Pancreas (tissue), 10 donors: ENCODE results near the gene DACH1. TPM values are rescaled to one million over a fixed set of nuclear protein-coding genes. Genes with fewer than 3 reads are reported as not detected.

Experiments
- ATAC-seq, 4 donors: fragments of 200-7000 bp; cut with Tn5 transposase; one replicate each; pipeline versions ENCODE4 v1.8.0 to v1.9.1; 2020; ENCODE audit warnings: mild to moderate bottlenecking in 4 of 4, moderate library complexity in 4 of 4
- DNase-seq, 6 donors: peaks; one replicate each; pipeline ENCODE4 v3.0.0-alpha.2; 2020
- FAIRE-seq: peaks from 2 replicates; lab custom pipeline; 2012; peaks lifted over from hg19 to GRCh38; lab: Jason Lieb, UNC
- H3K27ac ChIP-seq, 4 donors: fragments of 200-600 bp; sonication (generic); 1 replicate in 3 of 4; 2 replicates in 1 of 4; pipeline versions ENCODE4 v1.5.0 to v1.8.0; 2020
- H3K27me3 ChIP-seq, 4 donors: fragments of 200-600 bp; one replicate each; pipeline ENCODE4 v1.8.0; 2021
- H3K36me3 ChIP-seq, 3 donors: fragments of 200-600 bp; sonication (generic) in 1 of 3; one replicate each; pipeline versions ENCODE4 v1.5.0 to v1.8.0; 2020 to 2021
- H3K4me1 ChIP-seq, 3 donors: fragments of 200-600 bp; one replicate each; pipeline ENCODE4 v1.8.0; 2021
- H3K4me3 ChIP-seq, 4 donors: fragments of 200-600 bp; sonication (generic) in 2 of 4; one replicate each; pipeline versions ENCODE4 v1.5.0 to v1.8.0; 2020 to 2021
- H3K9me3 ChIP-seq, 4 donors: fragments of 200-600 bp; one replicate each; pipeline ENCODE4 v1.8.0; 2021
- CTCF ChIP-seq, 4 donors: fragments of 200-600 bp; sonication (generic) in 3 of 4; IDR thresholded peaks; one replicate each; pipeline versions ENCODE4 v1.5.0 to v1.8.0; 2021; ENCODE audit warnings: antibody characterized with exemption in 4 of 4
- whole genome bisulfite sequencing, 2 donors: extraction: QIAGEN DNeasy Blood & Tissue Kit; methylation state at CpG; one replicate each; pipeline ENCODE4 v1.1.7; 2013; 5-methylcytosine and 5-hydroxymethylcytosine counted together
- intact Hi-C, 3 donors: fragments of 100-400 bp; cut with DNase I; formaldehyde crosslinking; loops; one replicate each; pipeline versions ENCODE4 v1.11.1 to v1.14.2; 2022
- polyA plus RNA-seq, 2 donors: library from polyadenylated mRNA; stranded (reverse); fragments of 200-250 nt; gene quantifications; one replicate each; pipeline ENCODE4 v1.2.3, GENCODE V29; 2013
- total RNA-seq, 6 donors: library from RNA; stranded (reverse); fragmentation: NEBNext Ultra II Directional in 4 of 6; extraction: Animal tissue kit (Norgen Biotek cat#: 25700) in 4 of 6; gene quantifications; one replicate each; pipeline versions ENCODE4 v1.2.1 to v1.2.4, GENCODE V29; 2021 to 2023
- donor health status: healthy with polysubstance abuse.
- donor health status: DM: no; HTN: no; CAD: no; lungs with moderate emphysema.
- donor health status: DM: no; HTN: no; CAD: no.
- donor health status: control.
- donor health status: control.
- donor health status: Bipolar disorder and iron deficiency.
- donor health status: DM: yes; HTN: yes; CAD: no.
- donor health status: DM: no; HTN: no; CAD: no.
- donor health status: DM: no; HTN: no; CAD: no.
- donor health status: DM: yes; HTN: yes; CAD: no.

DACH1 gene
- total and polyA plus RNA-seq, 8 donors: 0.73 to 5.5 (median 1.7) TPM

- no peaks in the 10 kb centered on the region for H3K36me3 ChIP-seq
- ATAC-seq: peak in 3 of 4 donors; percentile 11 to 52 (median 27)
- no peak overlapping the region for H3K27ac ChIP-seq
- FAIRE-seq: no peak
- no peaks in the 10 kb centered on the region for H3K27me3 ChIP-seq
- intact Hi-C loops: no loop called here
- no peak for DNase-seq
- WGBS, 2 donors: 76 to 84% methylated on average over 7 of the region's 7 CpGs
- H3K4me3 ChIP-seq: no peak overlapping the region
- no peak for TF ChIP-seq CTCF (IDR thresholded peaks at IDR 0.05)
- H3K9me3 ChIP-seq: no peaks in the 10 kb centered on the region
- peaks cover 0 to 12% (median 0%) of the 10 kb centered on the region in 3 donors for H3K4me1 ChIP-seq
Observed at GRCh38 chr13:71754407-71754974, 112.5 kb downstream of the DACH1 start.

GRCh38 chr13:71752775-71753513 lies 114.1 kb downstream of the DACH1 start:
- WGBS, 2 donors: 81 to 86% methylated on average over 4 of the region's 4 CpGs
- no peak for DNase-seq
- peaks cover 0 to 12% (median 0%) of the 10 kb centered on the region in 3 donors for H3K4me1 ChIP-seq
- no peak overlapping the region for H3K4me3 ChIP-seq
- TF ChIP-seq CTCF (IDR thresholded peaks at IDR 0.05): no peak
- H3K27me3 ChIP-seq: no peaks in the 10 kb centered on the region
- ATAC-seq: no peak
- no peak for FAIRE-seq
- H3K36me3 ChIP-seq: no peaks in the 10 kb centered on the region
- no peak overlapping the region for H3K27ac ChIP-seq
- H3K9me3 ChIP-seq: no peaks in the 10 kb centered on the region
- intact Hi-C loops: no loop called here

- Histone ChIP-seq H3K4me1 (peaks cover 0 to 12% (median 0%) of the 10 kb centered on the region in 3 donors), H3K27ac (no peak overlapping the region), H3K27me3 (no peaks in the 10 kb centered on the region), H3K4me3 (no peak overlapping the region), H3K36me3 (no peaks in the 10 kb centered on the region), H3K9me3 (no peaks in the 10 kb centered on the region)
- ATAC-seq (peak in 2 of 4 donors; percentile 59 to 65), FAIRE-seq (no peak), DNase-seq (no peak)
- intact Hi-C loops: no loop called here
- no peak for TF ChIP-seq CTCF (IDR thresholded peaks at IDR 0.05)
- WGBS, 2 donors: 36 to 46% methylated on average over 1 of the region's 1 CpG
Observed at GRCh38 chr13:71751073-71751472, 115.9 kb downstream of the DACH1 start.

GRCh38 chr13:71730267-71730666 lies 136.7 kb downstream of the DACH1 start:
- H3K4me1 ChIP-seq: no peaks in the 10 kb centered on the region
- DNase-seq (no peak), ATAC-seq (no peak), FAIRE-seq (no peak)
- H3K27ac ChIP-seq: no peak overlapping the region
- H3K27me3 ChIP-seq: no peaks in the 10 kb centered on the region
- no peaks in the 10 kb centered on the region for H3K9me3 ChIP-seq
- no peak for TF ChIP-seq CTCF (IDR thresholded peaks at IDR 0.05)
- no peaks in the 10 kb centered on the region for H3K36me3 ChIP-seq
- 80 to 85% methylated on average over 1 of the region's 1 CpG for WGBS, 2 donors
- intact Hi-C loops: no loop called here
- H3K4me3 ChIP-seq: no peak overlapping the region

- no peak for TF ChIP-seq CTCF (IDR thresholded peaks at IDR 0.05)
- FAIRE-seq: no peak
- Histone ChIP-seq H3K4me1 (no peaks in the 10 kb centered on the region), H3K4me3 (no peak overlapping the region), H3K27me3 (no peaks in the 10 kb centered on the region), H3K27ac (no peak overlapping the region), H3K9me3 (no peaks in the 10 kb centered on the region), H3K36me3 (no peaks in the 10 kb centered on the region)
- intact Hi-C loops: no loop called here
- DNase-seq: no peak
- 78 to 87% methylated on average over 2 of the region's 2 CpGs for WGBS, 2 donors
- no peak for ATAC-seq
Observed at GRCh38 chr13:71729441-71729840, 137.6 kb downstream of the DACH1 start.
